Stimulated activated CD4-positive, alpha-beta T cell treated with anti-CD3 and anti-CD28 coated beads, TNF-alpha, amount 100 ng/mL, for 4 hours (primary cell): ENCODE data around the gene DIAPH1.
"Not testable (repeated sequence)": the region's sequence is repeated elsewhere in the genome, so short reads cannot be mapped to it uniquely, and the experiment has no call there.

Source experiments
- DNase-seq, 3 experiments: peaks; one replicate each; pipeline ENCODE4 v3.0.0-alpha.2; 2020; ENCODE audit warnings: low read depth in 3 of 3

The DIAPH1 gene

DNA sequence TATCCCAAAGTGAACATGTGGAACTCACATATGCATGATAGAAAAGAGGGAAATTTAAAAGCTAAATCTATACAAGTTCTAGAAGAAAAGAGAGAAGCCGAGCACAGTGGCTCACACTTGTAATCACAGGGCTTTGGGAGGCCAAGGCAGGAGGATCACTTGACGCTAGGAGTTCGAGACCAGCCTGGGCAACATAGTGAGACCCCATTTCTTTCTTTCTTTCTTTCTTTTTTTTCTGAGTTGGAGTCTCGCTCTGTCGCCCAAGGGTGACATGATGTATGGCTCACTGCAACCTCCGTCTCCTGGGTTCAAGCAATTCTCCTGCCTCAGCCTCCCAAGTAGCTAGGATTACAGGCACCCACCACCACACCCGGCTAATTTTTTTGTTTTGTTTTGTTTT is 8.9 kb downstream of the DIAPH1 start:
- DNase-seq, result not testable (repeated sequence)

DNA sequence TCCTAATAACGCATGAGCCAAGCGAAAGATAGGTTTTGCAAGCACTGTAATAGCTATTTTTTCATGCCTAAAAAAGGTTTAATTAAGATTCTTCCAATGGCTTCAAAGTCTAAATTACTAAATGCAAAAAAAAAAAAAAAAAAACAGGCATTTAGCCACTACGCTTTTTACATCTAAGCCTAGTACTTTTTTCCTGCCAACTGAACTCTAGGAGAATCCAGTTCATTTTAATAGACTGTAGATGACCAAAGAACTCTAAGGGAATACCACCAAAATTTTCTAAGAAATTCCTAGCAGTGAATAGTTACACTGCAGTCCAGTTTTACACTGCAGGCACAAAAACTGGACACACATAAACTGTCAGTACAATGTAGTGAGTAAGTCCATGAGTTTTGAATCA is 9.8 kb downstream of the DIAPH1 start:
- DNase-seq, result no peak

DNA sequence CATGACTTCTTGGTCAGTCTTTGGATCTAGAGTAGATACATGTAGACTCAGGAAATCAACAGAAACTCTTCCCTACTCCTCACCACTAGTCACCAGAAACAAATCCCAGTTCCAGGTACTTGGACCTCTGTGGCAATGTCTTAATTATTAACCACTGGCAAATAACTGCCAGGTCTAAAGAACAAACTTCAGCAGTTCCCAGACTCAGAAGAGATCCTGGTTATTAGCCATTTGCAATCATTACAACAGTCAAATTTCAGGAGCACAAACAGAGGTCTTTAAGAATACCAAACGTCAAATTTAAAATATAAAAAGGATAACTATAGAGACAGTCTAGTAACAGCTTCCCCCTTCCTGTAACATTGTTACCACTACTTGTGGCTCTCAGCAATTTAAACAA is 10.2 kb downstream of the DIAPH1 start:
- DNase-seq, result no peak

DNA sequence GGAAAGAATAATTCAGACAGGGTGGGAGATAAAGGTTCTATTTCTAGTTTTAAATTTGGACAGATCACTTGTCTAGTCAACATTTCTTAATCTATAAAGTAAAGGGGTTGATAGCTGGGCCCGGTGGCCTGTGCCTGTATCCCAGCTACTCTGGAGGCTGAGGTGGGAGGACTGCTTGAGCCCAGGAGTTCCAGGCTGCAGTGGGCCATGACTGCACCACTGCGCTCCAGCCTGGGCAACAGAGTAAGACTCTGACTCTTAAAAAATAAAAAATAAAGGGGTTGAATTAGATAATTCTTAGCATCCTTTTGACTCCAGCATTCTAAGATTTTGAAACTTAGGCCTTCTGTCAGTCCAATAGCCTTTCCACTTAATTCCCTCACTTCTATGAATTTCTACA is 10.8 kb downstream of the DIAPH1 start:
- DNase-seq, result no peak

DNA sequence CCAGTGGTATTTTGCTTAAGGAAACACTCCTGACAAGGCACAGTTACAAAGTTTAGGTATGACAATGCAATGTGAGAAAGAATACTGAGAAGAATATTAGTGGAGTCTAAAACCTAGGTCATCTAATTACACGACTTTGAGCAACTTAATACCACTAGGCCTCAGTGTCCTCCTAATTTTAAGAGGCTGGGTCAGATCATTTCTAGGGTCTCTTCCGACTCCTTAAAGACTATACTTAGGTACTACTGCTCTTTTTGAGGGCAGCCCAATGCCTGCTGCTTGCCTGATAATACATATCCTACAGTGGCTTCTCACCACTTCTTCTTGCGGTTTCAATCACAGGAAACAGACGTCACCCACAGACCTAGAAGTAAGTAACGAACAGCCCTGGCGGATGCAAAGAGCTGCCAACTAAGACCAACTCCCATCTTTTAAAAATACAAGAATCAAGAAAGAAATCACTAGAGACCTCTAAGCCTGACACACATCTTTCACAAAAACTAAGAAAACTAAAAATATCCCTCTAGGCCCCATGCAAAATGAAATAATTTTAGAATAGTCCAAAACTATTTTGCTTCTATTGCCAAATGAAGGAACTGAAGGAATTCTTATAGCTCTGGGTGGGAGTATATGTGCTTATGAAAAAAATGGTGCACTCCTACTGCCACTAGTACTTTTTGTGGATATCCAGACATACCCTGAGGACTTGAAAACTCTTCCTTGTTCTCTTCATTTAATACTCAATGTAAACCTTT is 13.1 kb downstream of the DIAPH1 start:
- peak in 2 of 3 experiments; percentile 27 to 48 for DNase-seq

GRCh38 chr5:141603923-141604717 is 14.7 kb downstream of the DIAPH1 start:
- DNase-seq, result no peak

GRCh38 chr5:141602606-141603005 is 16.2 kb downstream of the DIAPH1 start:
- DNase-seq, result no peak

GRCh38 chr5:141598391-141599345 is 20.1 kb downstream of the DIAPH1 start:
- DNase-seq, result no peak

GRCh38 chr5:141597814-141598213 is 21.0 kb downstream of the DIAPH1 start:
- no peak for DNase-seq

- no peak for DNase-seq
Observed at GRCh38 chr5:141597394-141597793, 21.4 kb downstream of the DIAPH1 start.

DNA sequence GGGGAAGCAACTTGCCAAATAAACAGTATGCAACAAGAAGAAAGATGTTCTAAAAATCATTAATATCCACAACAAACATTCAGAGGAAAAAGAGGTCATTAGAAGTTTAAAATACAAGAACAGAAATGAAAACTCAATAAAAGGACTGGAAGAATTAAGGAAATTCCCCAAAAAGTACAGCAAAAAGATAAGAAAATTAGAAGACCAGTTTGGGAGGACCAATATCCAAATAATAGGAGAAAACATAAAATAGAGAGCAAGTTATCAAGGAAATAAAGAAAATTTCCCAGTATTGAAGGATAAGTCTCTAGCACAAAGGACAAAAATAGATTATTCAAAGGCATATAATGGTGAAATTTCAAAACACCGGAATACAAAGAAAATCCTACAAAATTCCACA is 21.9 kb downstream of the DIAPH1 start:
- DNase-seq, result no peak

DNA sequence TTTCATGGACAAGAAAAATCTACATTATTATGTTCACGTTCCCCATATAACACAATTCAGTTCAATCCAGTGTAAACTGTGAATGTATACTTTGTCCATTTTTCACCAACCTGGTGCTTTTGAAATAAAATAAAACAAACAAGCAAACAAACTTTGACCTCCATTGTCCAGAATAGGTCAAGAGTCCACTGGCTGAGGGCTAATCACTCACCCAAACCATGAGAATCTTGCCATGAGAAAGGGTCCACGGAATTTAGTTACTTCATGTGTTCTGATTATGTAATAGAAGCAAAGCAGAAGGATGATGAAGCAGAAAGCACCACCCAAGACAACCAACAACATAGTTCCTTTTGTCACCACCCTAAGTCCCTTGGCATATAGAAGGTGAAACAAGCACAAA is 28.7 kb downstream of the DIAPH1 start:
- DNase-seq, result no peak

GRCh38 chr5:141586246-141586645 is 32.6 kb downstream of the DIAPH1 start:
- no peak for DNase-seq

GRCh38 chr5:141585594-141585993 is 33.2 kb downstream of the DIAPH1 start:
- no peak for DNase-seq

GRCh38 chr5:141574122-141574510 is 44.7 kb downstream of the DIAPH1 start:
- no peak for DNase-seq

GRCh38 chr5:141573489-141574121 is 45.2 kb downstream of the DIAPH1 start:
- no peak for DNase-seq

DNA sequence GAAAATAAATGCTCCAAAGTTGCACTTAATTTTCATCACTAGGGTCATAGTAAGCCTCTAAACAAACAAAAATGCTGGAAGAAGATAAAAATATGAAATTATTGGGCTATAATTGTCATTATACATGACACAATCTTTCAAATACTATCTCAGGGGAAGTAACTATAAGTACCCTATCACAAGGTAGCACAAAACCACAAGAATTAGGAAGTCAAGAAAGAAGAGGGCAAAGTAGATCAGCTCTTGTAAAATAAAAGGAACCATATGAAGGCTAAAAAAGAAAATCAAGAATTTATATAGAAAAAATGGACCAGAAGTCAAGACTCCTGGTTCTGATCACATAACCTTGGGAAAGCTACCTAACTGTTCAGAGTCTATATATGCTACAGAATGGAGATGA is 48.1 kb downstream of the DIAPH1 start:
- DNase-seq, result no peak

GRCh38 chr5:141567513-141568117 is 51.2 kb downstream of the DIAPH1 start:
- DNase-seq, result no peak

DNA sequence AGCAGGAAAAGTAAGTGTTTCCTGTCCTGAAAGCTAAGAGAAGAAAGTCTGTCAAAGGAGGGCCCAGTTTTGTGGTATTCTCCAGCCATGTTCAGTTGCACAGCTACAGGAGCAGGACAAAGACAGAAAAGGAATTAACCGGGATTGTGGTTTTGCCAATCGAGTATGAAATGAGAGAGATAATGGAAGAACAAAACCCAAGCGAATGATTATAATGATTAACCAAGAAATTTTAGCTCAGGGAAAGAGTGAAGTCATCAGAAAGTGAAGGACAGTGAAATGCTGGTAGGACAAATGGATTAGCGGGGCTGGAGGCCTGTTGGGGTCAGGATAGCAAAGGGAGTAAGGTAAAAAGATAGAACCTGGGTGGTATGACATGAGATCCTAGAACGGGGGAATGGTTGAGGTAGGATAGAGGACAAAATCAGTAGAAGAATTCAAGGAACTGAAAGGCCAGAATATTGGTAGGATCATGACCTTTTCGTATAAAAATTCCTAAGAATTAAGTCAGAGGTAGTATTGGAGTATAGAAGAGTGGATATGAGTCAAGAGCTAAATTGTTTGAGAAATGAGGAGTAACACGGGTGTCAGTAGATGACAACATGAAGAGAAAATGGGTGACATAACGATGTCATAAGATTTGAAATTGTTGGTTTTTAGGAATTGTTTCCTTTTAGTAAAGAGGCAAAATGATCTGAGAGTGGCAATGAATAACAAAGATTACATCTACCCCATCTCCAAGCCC is 52.8 kb downstream of the DIAPH1 start:
- DNase-seq, result no peak

DNA sequence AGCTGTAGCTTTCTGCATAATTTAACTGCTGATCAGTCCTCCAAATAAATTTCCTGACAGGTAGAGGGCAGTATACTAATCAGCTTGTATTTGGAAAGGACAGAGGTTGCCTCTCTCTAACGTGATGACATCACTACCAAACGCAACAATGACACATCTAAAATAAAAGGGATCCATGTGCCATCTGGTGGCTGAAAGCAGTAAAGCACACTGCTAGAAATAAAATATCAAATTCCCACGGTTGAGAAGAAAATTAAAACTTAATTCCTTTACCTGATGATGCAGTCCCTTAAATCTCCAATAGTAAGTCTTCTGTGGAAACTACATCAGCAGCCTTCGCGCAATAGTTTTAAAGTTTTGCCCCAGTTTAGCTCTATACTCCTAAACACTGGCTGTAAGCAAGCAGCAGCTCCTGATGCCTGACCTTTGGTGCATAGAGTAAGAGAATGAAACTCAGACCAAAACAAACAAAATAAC is 54.5 kb downstream of the DIAPH1 start:
- peak; percentile 24 to 46 (median 28) for DNase-seq
